CD8-positive, alpha-beta memory T cell (primary cell): ENCODE measurements around the gene UBE2D1. TPM values are rescaled to one million over a fixed set of nuclear protein-coding genes. Genes with fewer than 3 reads are reported as not detected.

Experiments
- CTCF ChIA-PET: fragments of 350-600 bp; sonication (Branson Sonifier 250); formaldehyde crosslinking; loops from one replicate; lab custom pipeline; 2021; ENCODE audit warnings: antibody characterized with exemption; lab: Charles Lee
- POLR2A ChIA-PET: fragments of 350-600 bp; sonication (Branson Sonifier 250); formaldehyde crosslinking; loops from one replicate; lab custom pipeline; 2021; ENCODE audit warnings: antibody characterized with exemption; lab: Charles Lee
- DNase-seq, 5 donors: peaks; one replicate each; pipeline versions ENCODE4 v3.0.0 to v3.0.0-alpha.2; 2020 to 2022; ENCODE audit warnings: mixed read lengths in 1 of 5
- H3K27ac ChIP-seq: one replicate; pipeline ENCODE4 v1.7.0; 2013; ENCODE audit warnings: low read depth, mild to moderate bottlenecking, low read length, moderate library complexity
- H3K27me3 ChIP-seq: 2 replicates; pipeline ENCODE4 v1.7.0; 2013; ENCODE audit warnings: low read length, mild to moderate bottlenecking; ENCODE audit not compliant: insufficient read depth, poor library complexity, severe bottlenecking
- H3K36me3 ChIP-seq: 2 replicates; pipeline ENCODE4 v1.7.0; 2013; ENCODE audit warnings: mild to moderate bottlenecking, low read length, moderate library complexity; ENCODE audit not compliant: insufficient read depth
- H3K4me1 ChIP-seq: 2 replicates; pipeline ENCODE4 v1.7.0; 2013; ENCODE audit warnings: mild to moderate bottlenecking, low read length, moderate library complexity; ENCODE audit not compliant: insufficient read depth
- H3K4me3 ChIP-seq: 2 replicates; pipeline ENCODE4 v1.7.0; 2013; ENCODE audit warnings: mild to moderate bottlenecking, low read length
- H3K9me3 ChIP-seq: 2 replicates; pipeline ENCODE4 v1.7.0; 2013; ENCODE audit warnings: mild to moderate bottlenecking, low read length
- H3K27ac Mint-ChIP-seq, 8 donors: one replicate each; pipeline ENCODE4 v1.8.0; 2020 to 2021; ENCODE audit warnings: mixed read lengths in 8 of 8, mild to moderate bottlenecking in 6 of 8, inconsistent platforms in 3 of 8, moderate library complexity in 3 of 8
- H3K27me3 Mint-ChIP-seq, 2 donors: one replicate each; pipeline ENCODE4 v1.8.0; 2020 to 2021; ENCODE audit warnings: mixed read lengths in 2 of 2, mild to moderate bottlenecking in 1 of 2, moderate library complexity in 1 of 2
- H3K36me3 Mint-ChIP-seq, 3 donors: one replicate each; pipeline ENCODE4 v1.8.0; 2020 to 2021; ENCODE audit warnings: mixed read lengths in 3 of 3, inconsistent platforms in 1 of 3, mild to moderate bottlenecking in 1 of 3
- H3K4me1 Mint-ChIP-seq, 3 donors: one replicate each; pipeline ENCODE4 v1.8.0; 2020 to 2021; ENCODE audit warnings: mixed read lengths in 3 of 3, inconsistent platforms in 1 of 3, mild to moderate bottlenecking in 1 of 3
- H3K4me3 Mint-ChIP-seq, 7 donors: one replicate each; pipeline ENCODE4 v1.8.0; 2020 to 2021; ENCODE audit warnings: mixed read lengths in 7 of 7, mild to moderate bottlenecking in 6 of 7, moderate library complexity in 4 of 7, inconsistent platforms in 2 of 7
- H3K9me3 Mint-ChIP-seq, 5 donors: one replicate each; pipeline ENCODE4 v1.8.0; 2020 to 2022; ENCODE audit warnings: mixed read lengths in 5 of 5, mild to moderate bottlenecking in 3 of 5, moderate library complexity in 2 of 5, inconsistent platforms in 1 of 5
- polyA plus RNA-seq: library from polyadenylated mRNA; unstranded; fragments of 300-500 nt; fragmentation: Illumina TruSeq; gene quantifications from one replicate; pipeline ENCODE4 v1.2.3, GENCODE V29; 2021
- total RNA-seq, 2 experiments: library from RNA; stranded (reverse); gene quantifications; one replicate each; pipeline ENCODE4 v1.2.3, GENCODE V29; 2021

UBE2D1 gene
- total and polyA plus RNA-seq, 3 experiments from 2014 or later: 16.5 to 18.3 (median 16.6) TPM

- no peak overlapping the region for H3K4me3 Mint-ChIP-seq
- Histone ChIP-seq H3K36me3 (no peaks in the 10 kb centered on the region), H3K4me3 (no peak overlapping the region), H3K27me3 (no peaks in the 10 kb centered on the region), H3K27ac (no peak overlapping the region), H3K4me1 (peaks cover 11% of the 10 kb centered on the region), H3K9me3 (no peaks in the 10 kb centered on the region)
- ChIA-PET CTCF (no interaction called here), POLR2A (no interaction called here)
- H3K4me1 Mint-ChIP-seq: peaks cover 27 to 59% (median 45%) of the 10 kb centered on the region in 3 donors
- DNase-seq: no peak
- no peaks in the 10 kb centered on the region for H3K9me3 Mint-ChIP-seq
- H3K27me3 Mint-ChIP-seq: no peaks in the 10 kb centered on the region
- peak overlapping the region in 1 of 8 donors; percentile 20 for H3K27ac Mint-ChIP-seq
- peaks cover 0 to 8% (median 2%) of the 10 kb centered on the region in 3 donors for H3K36me3 Mint-ChIP-seq
These were observed 21.9 kb downstream of the UBE2D1 start for GRCh38 chr10:58356756-58357155.

- no peaks in the 10 kb centered on the region for H3K27me3 ChIP-seq
- peaks cover 0 to 14% (median 5%) of the 10 kb centered on the region in 3 donors for H3K36me3 Mint-ChIP-seq
- no peak overlapping the region for H3K4me3 Mint-ChIP-seq
- no peaks in the 10 kb centered on the region for H3K9me3 Mint-ChIP-seq
- H3K27ac Mint-ChIP-seq: peak overlapping the region in 1 of 8 donors; percentile 50
- H3K27ac ChIP-seq: no peak overlapping the region
- no peak overlapping the region for H3K4me3 ChIP-seq
- H3K4me1 Mint-ChIP-seq: peaks cover 22 to 48% (median 45%) of the 10 kb centered on the region in 3 donors
- H3K27me3 Mint-ChIP-seq: no peaks in the 10 kb centered on the region
- ChIA-PET CTCF (no interaction called here), POLR2A (no interaction called here)
- no peaks in the 10 kb centered on the region for H3K36me3 ChIP-seq
- DNase-seq: no peak
- H3K9me3 ChIP-seq: no peaks in the 10 kb centered on the region
- peaks cover 11% of the 10 kb centered on the region for H3K4me1 ChIP-seq
These were observed 23.6 kb downstream of the UBE2D1 start for GRCh38 chr10:58358314-58358933.

- POLR2A ChIA-PET: no interaction called here
- no peak overlapping the region for H3K27ac Mint-ChIP-seq
- Histone ChIP-seq H3K4me1 (peaks cover 11% of the 10 kb centered on the region), H3K4me3 (no peak overlapping the region), H3K9me3 (no peaks in the 10 kb centered on the region), H3K27me3 (no peaks in the 10 kb centered on the region), H3K36me3 (no peaks in the 10 kb centered on the region), H3K27ac (no peak overlapping the region)
- no peak overlapping the region for H3K4me3 Mint-ChIP-seq
- H3K36me3 Mint-ChIP-seq: peaks cover 2 to 19% (median 10%) of the 10 kb centered on the region in 3 donors
- H3K27me3 Mint-ChIP-seq: peaks cover 0 to 1% of the 10 kb centered on the region in 2 donors
- no peak for DNase-seq
- no peaks in the 10 kb centered on the region for H3K9me3 Mint-ChIP-seq
- H3K4me1 Mint-ChIP-seq: peaks cover 22 to 47% (median 45%) of the 10 kb centered on the region in 3 donors
- CTCF ChIA-PET: no interaction called here
These were observed 24.1 kb downstream of the UBE2D1 start for GRCh38 chr10:58358947-58359346.

GRCh38 chr10:58359541-58359940 is 24.7 kb downstream of the UBE2D1 start:
- Mint-ChIP-seq H3K36me3 (peaks cover 3 to 25% (median 11%) of the 10 kb centered on the region in 3 donors), H3K27ac (peak overlapping the region in 1 of 8 donors; percentile 3), H3K27me3 (peaks cover 0 to 1% of the 10 kb centered on the region in 2 donors), H3K4me3 (peak overlapping the region in 1 of 7 donors; percentile 1), H3K9me3 (no peaks in the 10 kb centered on the region), H3K4me1 (peaks cover 22 to 45% (median 45%) of the 10 kb centered on the region in 3 donors)
- Histone ChIP-seq H3K36me3 (no peaks in the 10 kb centered on the region), H3K27ac (no peak overlapping the region), H3K27me3 (no peaks in the 10 kb centered on the region), H3K9me3 (no peaks in the 10 kb centered on the region), H3K4me3 (no peak overlapping the region), H3K4me1 (peaks cover 11% of the 10 kb centered on the region)
- CTCF ChIA-PET: no interaction called here
- POLR2A ChIA-PET: no interaction called here
- no peak for DNase-seq

- H3K9me3 Mint-ChIP-seq: no peaks in the 10 kb centered on the region
- no peak overlapping the region for H3K4me3 Mint-ChIP-seq
- H3K36me3 ChIP-seq: no peaks in the 10 kb centered on the region
- H3K4me1 ChIP-seq: peaks cover 11% of the 10 kb centered on the region
- CTCF ChIA-PET: interaction anchor here (0.9 kb wide), 1 partner anchor 24 kb away, joined by 3 read pairs; the partner anchor contains the start of gene TFAM
- H3K4me1 Mint-ChIP-seq: peaks cover 17 to 39% (median 38%) of the 10 kb centered on the region in 3 donors
- DNase-seq: no peak
- peaks cover 0 to 1% of the 10 kb centered on the region in 2 donors for H3K27me3 Mint-ChIP-seq
- peaks cover 3 to 33% (median 14%) of the 10 kb centered on the region in 3 donors for H3K36me3 Mint-ChIP-seq
- peak overlapping the region in 1 of 8 donors; percentile 3 for H3K27ac Mint-ChIP-seq
- no peaks in the 10 kb centered on the region for H3K9me3 ChIP-seq
- H3K27me3 ChIP-seq: no peaks in the 10 kb centered on the region
- H3K4me3 ChIP-seq: no peak overlapping the region
- POLR2A ChIA-PET: no interaction called here
- no peak overlapping the region for H3K27ac ChIP-seq
These were observed 25.7 kb downstream of the UBE2D1 start for GRCh38 chr10:58360412-58361004.

GRCh38 chr10:58361353-58361752 is 26.5 kb downstream of the UBE2D1 start:
- no peaks in the 10 kb centered on the region for H3K9me3 Mint-ChIP-seq
- DNase-seq: no peak
- CTCF ChIA-PET: interaction anchor here (0.9 kb wide), 1 partner anchor 24 kb away, joined by 3 read pairs; the partner anchor contains the start of gene TFAM
- peak overlapping the region in 1 of 8 donors; percentile 8 for H3K27ac Mint-ChIP-seq
- H3K27me3 ChIP-seq: no peaks in the 10 kb centered on the region
- H3K36me3 ChIP-seq: no peaks in the 10 kb centered on the region
- POLR2A ChIA-PET: no interaction called here
- no peak overlapping the region for H3K4me3 Mint-ChIP-seq
- no peaks in the 10 kb centered on the region for H3K9me3 ChIP-seq
- peaks cover 17 to 33% (median 32%) of the 10 kb centered on the region in 3 donors for H3K4me1 Mint-ChIP-seq
- no peak overlapping the region for H3K4me3 ChIP-seq
- H3K36me3 Mint-ChIP-seq: peaks cover 3 to 34% (median 14%) of the 10 kb centered on the region in 3 donors
- no peak overlapping the region for H3K27ac ChIP-seq
- peaks cover 0 to 1% of the 10 kb centered on the region in 2 donors for H3K27me3 Mint-ChIP-seq
- H3K4me1 ChIP-seq: peaks cover 11% of the 10 kb centered on the region

GRCh38 chr10:58362027-58362789 is 27.4 kb downstream of the UBE2D1 start:
- no peaks in the 10 kb centered on the region for H3K36me3 ChIP-seq
- no peak for DNase-seq
- H3K4me1 ChIP-seq: peaks cover 11% of the 10 kb centered on the region
- ChIA-PET CTCF (no interaction called here), POLR2A (no interaction called here)
- peaks cover 0 to 1% of the 10 kb centered on the region in 2 donors for H3K27me3 Mint-ChIP-seq
- H3K9me3 ChIP-seq: no peaks in the 10 kb centered on the region
- H3K36me3 Mint-ChIP-seq: peaks cover 3 to 36% (median 14%) of the 10 kb centered on the region in 3 donors
- no peaks in the 10 kb centered on the region for H3K27me3 ChIP-seq
- no peak overlapping the region for H3K27ac Mint-ChIP-seq
- no peak overlapping the region for H3K4me3 Mint-ChIP-seq
- no peak overlapping the region for H3K4me3 ChIP-seq
- H3K27ac ChIP-seq: no peak overlapping the region
- H3K4me1 Mint-ChIP-seq: peaks cover 14 to 24% (median 24%) of the 10 kb centered on the region in 3 donors
- no peaks in the 10 kb centered on the region for H3K9me3 Mint-ChIP-seq
